ENCODE data around the gene SORCS3.

Gene SORCS3

DNA sequence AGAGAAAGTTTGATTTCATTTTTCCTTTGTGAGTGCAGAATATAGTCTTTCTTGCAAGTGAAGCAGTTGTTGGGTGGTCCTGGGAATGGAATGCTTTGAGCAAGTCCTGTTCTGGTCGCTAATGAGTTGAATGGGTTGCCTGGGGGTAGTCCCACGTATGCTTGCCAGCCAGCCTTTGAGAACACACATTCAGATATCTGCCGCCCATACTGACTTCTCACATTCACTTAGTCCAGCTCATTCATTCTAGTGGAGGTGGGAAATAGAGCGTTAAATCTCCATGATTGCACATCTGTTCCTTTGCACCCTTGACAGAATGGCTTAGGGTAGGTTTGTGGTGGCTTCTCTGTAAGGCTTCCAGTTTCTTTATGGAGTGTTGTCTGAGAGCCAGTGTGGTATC lies 256.6 kb downstream of the SORCS3 start:
- no peaks in the 10 kb centered on the region for H3K27me3 ChIP-seq (ENCODE audit: control insufficient read depth in 1 of 2, insufficient read depth in 2 of 2, low read length in 2 of 2)
- no peaks in the 10 kb centered on the region for H3K4me1 ChIP-seq (ENCODE audit: control insufficient read depth in 1 of 2, insufficient read depth in 2 of 2, low read length in 2 of 2)
- no peak overlapping the region for H3K27ac ChIP-seq (ENCODE audit: low read depth, low read length)
- H3K9me3 ChIP-seq (ENCODE audit: control insufficient read depth in 1 of 2, low read length in 2 of 2): no peaks in the 10 kb centered on the region
- H3K4me3 ChIP-seq (ENCODE audit: low read depth in 1 of 2, low read length in 2 of 2): no peak overlapping the region
- no peak overlapping the region for H3K9ac ChIP-seq (ENCODE audit: low read depth in 1 of 2, low read length in 2 of 2)
- H3K36me3 ChIP-seq (ENCODE audit: control insufficient read depth in 1 of 2, insufficient read depth in 2 of 2, low read length in 2 of 2): no peaks in the 10 kb centered on the region

DNA sequence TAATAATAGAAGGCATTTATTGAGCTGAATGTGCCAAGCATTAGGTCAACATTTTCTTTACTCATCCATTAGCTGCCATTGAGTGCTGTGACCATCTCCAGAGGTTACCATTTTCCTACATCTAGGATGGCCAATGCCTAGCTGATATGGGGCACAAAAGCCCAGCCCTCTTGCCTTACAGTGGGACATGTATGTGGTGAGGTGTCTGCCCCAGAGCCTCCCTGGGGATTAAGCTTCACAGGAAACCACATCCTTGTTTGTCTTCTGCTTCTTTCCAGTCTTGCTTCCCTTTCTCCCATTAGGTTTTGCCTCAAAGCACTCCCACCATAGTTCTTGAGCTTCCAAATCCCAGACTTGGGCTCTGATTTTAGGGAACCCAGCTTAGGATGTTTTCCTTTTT lies 258.7 kb downstream of the SORCS3 start:
- H3K9me3 ChIP-seq (ENCODE audit: control insufficient read depth in 1 of 2, low read length in 2 of 2): no peaks in the 10 kb centered on the region
- no peak overlapping the region for H3K4me3 ChIP-seq (ENCODE audit: low read depth in 1 of 2, low read length in 2 of 2)
- H3K9ac ChIP-seq (ENCODE audit: low read depth in 1 of 2, low read length in 2 of 2): no peak overlapping the region
- H3K4me1 ChIP-seq (ENCODE audit: control insufficient read depth in 1 of 2, insufficient read depth in 2 of 2, low read length in 2 of 2): no peaks in the 10 kb centered on the region
- no peaks in the 10 kb centered on the region for H3K27me3 ChIP-seq (ENCODE audit: control insufficient read depth in 1 of 2, insufficient read depth in 2 of 2, low read length in 2 of 2)
- no peaks in the 10 kb centered on the region for H3K36me3 ChIP-seq (ENCODE audit: control insufficient read depth in 1 of 2, insufficient read depth in 2 of 2, low read length in 2 of 2)
- H3K27ac ChIP-seq (ENCODE audit: low read depth, low read length): no peak overlapping the region

DNA sequence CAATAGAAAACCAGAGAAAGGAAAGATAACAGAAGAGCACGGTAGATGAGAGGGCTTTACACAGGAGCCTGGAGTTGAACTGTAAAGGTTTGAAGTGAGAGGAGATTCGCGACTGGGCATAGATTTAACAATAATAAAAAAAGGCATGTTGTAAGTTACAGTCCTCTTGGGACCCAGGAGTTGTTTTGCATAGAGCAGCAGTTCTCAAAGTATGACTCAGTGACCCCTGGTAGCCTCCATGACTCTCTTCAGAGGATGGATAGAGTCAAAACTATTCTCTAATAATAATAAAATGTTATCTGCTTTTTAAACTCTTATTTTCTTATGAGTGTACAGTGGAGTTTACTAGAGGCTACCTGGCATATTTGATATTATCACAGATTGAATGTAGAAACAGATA lies 262.3 kb downstream of the SORCS3 start:
- no peaks in the 10 kb centered on the region for H3K27me3 ChIP-seq (ENCODE audit: control insufficient read depth in 1 of 2, insufficient read depth in 2 of 2, low read length in 2 of 2)

DNA sequence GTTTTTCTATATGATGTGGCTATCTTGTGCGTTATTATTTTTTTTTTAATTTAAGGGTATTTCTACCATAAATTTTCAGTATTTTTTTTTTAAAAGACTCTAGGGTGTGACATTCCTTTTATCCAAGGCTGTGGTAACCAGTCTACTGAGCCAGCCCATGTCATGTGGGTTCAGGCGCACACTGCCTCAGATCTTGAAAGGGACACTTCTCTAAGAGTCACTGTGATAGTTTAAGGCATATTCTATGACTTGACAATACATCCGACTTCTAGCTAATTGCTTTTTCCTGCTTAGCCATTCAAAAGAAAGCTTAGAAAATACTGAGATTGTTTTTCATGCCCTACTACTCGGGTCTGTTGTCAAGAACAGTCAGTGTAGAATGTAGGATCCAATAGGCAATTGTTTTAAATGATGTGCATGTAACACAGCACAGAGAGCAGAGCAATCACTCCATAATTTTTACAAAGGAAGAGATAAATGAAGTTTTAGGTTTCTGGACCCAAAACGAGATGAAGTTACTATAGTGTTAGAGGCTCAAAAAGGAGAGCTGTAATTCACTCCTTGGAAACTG lies 263.7 kb downstream of the SORCS3 start:
- no peaks in the 10 kb centered on the region for H3K4me1 ChIP-seq (ENCODE audit: control insufficient read depth in 1 of 2, insufficient read depth in 2 of 2, low read length in 2 of 2)
- H3K36me3 ChIP-seq (ENCODE audit: control insufficient read depth in 1 of 2, insufficient read depth in 2 of 2, low read length in 2 of 2): no peaks in the 10 kb centered on the region
- H3K27me3 ChIP-seq (ENCODE audit: control insufficient read depth in 1 of 2, insufficient read depth in 2 of 2, low read length in 2 of 2): no peaks in the 10 kb centered on the region
- H3K4me3 ChIP-seq (ENCODE audit: low read depth in 1 of 2, low read length in 2 of 2): no peak overlapping the region
- H3K9ac ChIP-seq (ENCODE audit: low read depth in 1 of 2, low read length in 2 of 2): no peak overlapping the region
- H3K27ac ChIP-seq (ENCODE audit: low read depth, low read length): no peak overlapping the region
- H3K9me3 ChIP-seq (ENCODE audit: control insufficient read depth in 1 of 2, low read length in 2 of 2): no peaks in the 10 kb centered on the region

More for the DNA sequence above, 262.3 kb downstream of the SORCS3 start:
- Histone ChIP-seq H3K9ac (ENCODE audit: low read depth in 1 of 2, low read length in 2 of 2) (no peak overlapping the region), H3K36me3 (ENCODE audit: control insufficient read depth in 1 of 2, insufficient read depth in 2 of 2, low read length in 2 of 2) (no peaks in the 10 kb centered on the region), H3K4me1 (ENCODE audit: control insufficient read depth in 1 of 2, insufficient read depth in 2 of 2, low read length in 2 of 2) (no peaks in the 10 kb centered on the region), H3K4me3 (ENCODE audit: low read depth in 1 of 2, low read length in 2 of 2) (no peak overlapping the region), H3K9me3 (ENCODE audit: control insufficient read depth in 1 of 2, low read length in 2 of 2) (no peaks in the 10 kb centered on the region), H3K27ac (ENCODE audit: low read depth, low read length) (no peak overlapping the region)

DNA sequence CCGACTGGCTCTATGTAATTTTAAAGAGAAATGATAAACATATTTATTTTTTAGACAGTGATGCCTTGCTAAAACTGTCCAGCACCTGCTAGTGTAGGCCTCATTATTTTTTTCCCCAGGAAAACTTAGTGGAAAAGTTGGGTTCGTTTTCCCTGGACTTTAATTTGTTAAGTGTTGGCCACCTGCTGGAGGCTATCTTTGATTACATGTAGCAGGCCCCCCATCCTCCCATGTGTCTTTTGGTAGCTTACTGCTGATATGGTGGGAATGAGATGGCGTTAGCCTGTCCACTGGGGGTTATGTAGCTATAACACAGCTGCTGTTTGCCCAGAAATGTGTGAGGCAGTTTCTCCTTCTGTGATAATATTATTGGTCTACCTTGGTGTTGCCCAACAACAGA lies 265.0 kb downstream of the SORCS3 start:
- no peaks in the 10 kb centered on the region for H3K9me3 ChIP-seq (ENCODE audit: control insufficient read depth in 1 of 2, low read length in 2 of 2)
- H3K4me3 ChIP-seq (ENCODE audit: low read depth in 1 of 2, low read length in 2 of 2): no peak overlapping the region
- H3K9ac ChIP-seq (ENCODE audit: low read depth in 1 of 2, low read length in 2 of 2): no peak overlapping the region
- H3K27ac ChIP-seq (ENCODE audit: low read depth, low read length): no peak overlapping the region
- no peaks in the 10 kb centered on the region for H3K4me1 ChIP-seq (ENCODE audit: control insufficient read depth in 1 of 2, insufficient read depth in 2 of 2, low read length in 2 of 2)
- no peaks in the 10 kb centered on the region for H3K36me3 ChIP-seq (ENCODE audit: control insufficient read depth in 1 of 2, insufficient read depth in 2 of 2, low read length in 2 of 2)
- no peaks in the 10 kb centered on the region for H3K27me3 ChIP-seq (ENCODE audit: control insufficient read depth in 1 of 2, insufficient read depth in 2 of 2, low read length in 2 of 2)

DNA sequence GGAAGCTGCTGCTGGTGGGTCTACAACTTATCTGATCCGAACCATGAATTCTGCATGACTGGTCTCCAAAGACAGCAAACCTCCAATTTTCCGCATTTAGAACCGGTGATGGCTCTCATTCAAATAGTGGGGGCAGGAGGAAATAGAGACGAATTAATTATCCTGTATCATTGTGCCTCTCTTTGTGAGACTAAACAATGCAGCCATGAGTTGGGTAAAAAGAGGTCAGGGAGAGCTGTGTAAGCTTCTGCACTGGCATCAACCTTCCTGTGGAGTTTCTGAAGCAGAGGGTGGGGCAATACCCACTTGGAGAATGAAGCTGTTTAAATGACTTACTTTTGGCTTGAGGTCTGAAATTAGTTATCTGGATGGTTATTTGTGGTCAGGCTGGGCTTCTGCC lies 266.4 kb downstream of the SORCS3 start:
- Histone ChIP-seq H3K27me3 (ENCODE audit: control insufficient read depth in 1 of 2, insufficient read depth in 2 of 2, low read length in 2 of 2) (no peaks in the 10 kb centered on the region), H3K27ac (ENCODE audit: low read depth, low read length) (no peak overlapping the region), H3K36me3 (ENCODE audit: control insufficient read depth in 1 of 2, insufficient read depth in 2 of 2, low read length in 2 of 2) (no peaks in the 10 kb centered on the region)

DNA sequence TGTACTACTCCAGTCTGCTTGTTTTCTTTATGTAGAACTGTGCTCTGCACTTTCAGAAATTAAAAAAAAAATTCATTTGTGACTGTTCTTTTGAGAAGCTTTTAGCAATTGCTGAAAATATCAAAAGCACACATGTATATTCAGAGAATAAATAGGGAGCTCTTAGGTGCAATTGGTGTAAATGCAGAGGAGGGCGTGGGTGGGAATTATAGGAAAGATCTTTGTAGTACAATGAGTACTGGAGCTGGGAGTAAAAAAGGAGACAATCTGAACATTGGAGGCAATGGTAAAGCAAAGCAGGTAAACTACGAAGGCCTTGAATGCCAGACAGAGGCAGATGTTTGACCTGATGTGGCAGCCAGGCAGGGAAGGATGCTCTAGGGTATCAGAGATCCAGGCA lies 267.5 kb downstream of the SORCS3 start:
- Histone ChIP-seq H3K27ac (ENCODE audit: low read depth, low read length) (no peak overlapping the region), H3K4me3 (ENCODE audit: low read depth in 1 of 2, low read length in 2 of 2) (no peak overlapping the region), H3K9ac (ENCODE audit: low read depth in 1 of 2, low read length in 2 of 2) (no peak overlapping the region), H3K27me3 (ENCODE audit: control insufficient read depth in 1 of 2, insufficient read depth in 2 of 2, low read length in 2 of 2) (no peaks in the 10 kb centered on the region), H3K9me3 (ENCODE audit: control insufficient read depth in 1 of 2, low read length in 2 of 2) (no peaks in the 10 kb centered on the region), H3K36me3 (ENCODE audit: control insufficient read depth in 1 of 2, insufficient read depth in 2 of 2, low read length in 2 of 2) (no peaks in the 10 kb centered on the region), H3K4me1 (ENCODE audit: control insufficient read depth in 1 of 2, insufficient read depth in 2 of 2, low read length in 2 of 2) (no peaks in the 10 kb centered on the region)

More for the DNA sequence above, 266.4 kb downstream of the SORCS3 start:
- H3K9ac ChIP-seq (ENCODE audit: low read depth in 1 of 2, low read length in 2 of 2): no peak overlapping the region
- no peaks in the 10 kb centered on the region for H3K9me3 ChIP-seq (ENCODE audit: control insufficient read depth in 1 of 2, low read length in 2 of 2)
- H3K4me1 ChIP-seq (ENCODE audit: control insufficient read depth in 1 of 2, insufficient read depth in 2 of 2, low read length in 2 of 2): no peaks in the 10 kb centered on the region
- no peak overlapping the region for H3K4me3 ChIP-seq (ENCODE audit: low read depth in 1 of 2, low read length in 2 of 2)

DNA sequence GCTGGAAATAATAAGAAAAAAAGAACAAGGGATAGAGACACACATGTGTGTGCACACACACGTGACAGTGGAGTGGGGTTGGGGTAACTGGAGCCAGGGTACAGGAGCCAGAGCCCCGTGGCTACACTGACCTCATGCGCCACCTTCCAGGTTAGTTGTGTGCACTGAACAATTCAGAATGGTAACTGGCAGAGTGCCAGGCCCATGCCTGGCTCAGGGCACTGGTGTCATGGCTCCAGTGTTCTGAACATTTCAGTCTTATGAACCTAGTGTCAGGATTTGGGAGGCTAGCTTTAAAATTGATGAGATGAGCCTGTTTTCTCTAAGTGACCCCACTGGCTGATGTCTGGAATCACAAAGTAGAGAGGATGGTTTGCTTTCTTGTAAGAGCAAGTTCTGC lies 269.6 kb downstream of the SORCS3 start:
- Histone ChIP-seq H3K36me3 (ENCODE audit: control insufficient read depth in 1 of 2, insufficient read depth in 2 of 2, low read length in 2 of 2) (no peaks in the 10 kb centered on the region), H3K27me3 (ENCODE audit: control insufficient read depth in 1 of 2, insufficient read depth in 2 of 2, low read length in 2 of 2) (no peaks in the 10 kb centered on the region), H3K9ac (ENCODE audit: low read depth in 1 of 2, low read length in 2 of 2) (no peak overlapping the region)

DNA sequence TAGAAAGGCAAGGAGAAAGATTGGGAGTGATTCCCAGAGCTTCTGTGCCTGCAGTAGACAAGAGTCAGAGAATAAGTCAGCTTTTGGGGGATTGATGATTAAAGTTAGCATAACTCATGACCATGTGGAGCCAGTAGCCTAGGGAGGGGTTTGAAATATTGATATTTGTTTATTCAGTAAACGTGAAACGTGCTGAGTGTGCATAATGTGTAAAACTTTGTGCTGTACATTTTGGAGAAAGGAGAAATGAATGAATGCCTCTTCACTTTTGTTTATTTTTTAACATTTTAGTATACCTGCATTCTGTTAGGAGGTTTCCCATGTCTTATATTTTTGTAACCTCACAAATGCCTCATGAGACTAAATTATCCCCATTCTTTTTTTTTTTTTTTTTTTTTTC lies 272.3 kb downstream of the SORCS3 start:
- Histone ChIP-seq H3K36me3 (ENCODE audit: control insufficient read depth in 1 of 2, insufficient read depth in 2 of 2, low read length in 2 of 2) (no peaks in the 10 kb centered on the region), H3K4me3 (ENCODE audit: low read depth in 1 of 2, low read length in 2 of 2) (no peak overlapping the region), H3K4me1 (ENCODE audit: control insufficient read depth in 1 of 2, insufficient read depth in 2 of 2, low read length in 2 of 2) (no peaks in the 10 kb centered on the region), H3K9ac (ENCODE audit: low read depth in 1 of 2, low read length in 2 of 2) (no peak overlapping the region), H3K27me3 (ENCODE audit: control insufficient read depth in 1 of 2, insufficient read depth in 2 of 2, low read length in 2 of 2) (no peaks in the 10 kb centered on the region), H3K9me3 (ENCODE audit: control insufficient read depth in 1 of 2, low read length in 2 of 2) (no peaks in the 10 kb centered on the region), H3K27ac (ENCODE audit: low read depth, low read length) (no peak overlapping the region)

More for the DNA sequence above, 269.6 kb downstream of the SORCS3 start:
- Histone ChIP-seq H3K27ac (ENCODE audit: low read depth, low read length) (no peak overlapping the region), H3K4me3 (ENCODE audit: low read depth in 1 of 2, low read length in 2 of 2) (no peak overlapping the region), H3K4me1 (ENCODE audit: control insufficient read depth in 1 of 2, insufficient read depth in 2 of 2, low read length in 2 of 2) (no peaks in the 10 kb centered on the region), H3K9me3 (ENCODE audit: control insufficient read depth in 1 of 2, low read length in 2 of 2) (no peaks in the 10 kb centered on the region)

DNA sequence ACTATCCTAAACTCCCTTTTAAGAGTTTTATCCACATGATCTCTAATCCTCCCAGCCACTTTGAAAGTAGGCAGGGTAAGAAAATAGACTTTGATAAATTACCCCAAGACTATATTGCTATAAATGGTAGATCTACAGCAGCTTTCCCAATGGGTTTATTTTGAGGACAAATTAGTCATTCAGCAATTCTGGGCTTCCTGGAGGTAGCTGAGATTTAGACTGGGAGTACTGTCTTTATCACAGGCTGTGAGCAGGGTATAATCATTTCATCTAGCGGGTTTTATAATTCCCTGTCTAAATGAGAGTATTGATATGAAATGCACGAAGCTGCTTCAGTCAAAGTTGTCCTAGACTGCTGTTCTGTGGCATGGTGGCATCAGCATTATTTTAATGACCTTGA lies 279.4 kb downstream of the SORCS3 start:
- H3K36me3 ChIP-seq (ENCODE audit: control insufficient read depth in 1 of 2, insufficient read depth in 2 of 2, low read length in 2 of 2): no peaks in the 10 kb centered on the region
- H3K27ac ChIP-seq (ENCODE audit: low read depth, low read length): no peak overlapping the region
- no peaks in the 10 kb centered on the region for H3K4me1 ChIP-seq (ENCODE audit: control insufficient read depth in 1 of 2, insufficient read depth in 2 of 2, low read length in 2 of 2)
- H3K27me3 ChIP-seq (ENCODE audit: control insufficient read depth in 1 of 2, insufficient read depth in 2 of 2, low read length in 2 of 2): no peaks in the 10 kb centered on the region
- H3K4me3 ChIP-seq (ENCODE audit: low read depth in 1 of 2, low read length in 2 of 2): no peak overlapping the region
- H3K9me3 ChIP-seq (ENCODE audit: control insufficient read depth in 1 of 2, low read length in 2 of 2): no peaks in the 10 kb centered on the region
- H3K9ac ChIP-seq (ENCODE audit: low read depth in 1 of 2, low read length in 2 of 2): no peak overlapping the region

DNA sequence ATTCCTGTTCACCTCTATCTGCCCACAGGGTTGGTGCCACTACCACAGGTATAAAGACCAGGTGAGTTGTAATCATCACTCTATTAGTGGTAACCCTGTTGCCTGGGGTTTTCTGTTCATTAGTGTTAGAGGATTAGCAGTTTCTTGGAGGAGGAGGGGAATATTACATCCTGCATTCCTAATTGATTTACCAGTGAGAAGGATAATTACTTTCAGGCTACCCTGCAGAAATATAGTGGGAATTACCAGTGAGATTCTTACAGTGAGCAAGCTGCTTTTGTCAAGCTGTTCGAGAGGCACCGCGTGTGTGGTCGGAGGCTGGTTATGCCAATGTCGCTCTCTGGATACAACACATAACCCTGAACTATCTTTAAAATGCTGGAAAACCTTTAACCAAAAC lies 280.7 kb downstream of the SORCS3 start:
- H3K4me3 ChIP-seq (ENCODE audit: low read depth in 1 of 2, low read length in 2 of 2): no peak overlapping the region
- no peaks in the 10 kb centered on the region for H3K36me3 ChIP-seq (ENCODE audit: control insufficient read depth in 1 of 2, insufficient read depth in 2 of 2, low read length in 2 of 2)
- H3K27ac ChIP-seq (ENCODE audit: low read depth, low read length): no peak overlapping the region
- H3K9ac ChIP-seq (ENCODE audit: low read depth in 1 of 2, low read length in 2 of 2): no peak overlapping the region
- H3K9me3 ChIP-seq (ENCODE audit: control insufficient read depth in 1 of 2, low read length in 2 of 2): no peaks in the 10 kb centered on the region
- no peaks in the 10 kb centered on the region for H3K27me3 ChIP-seq (ENCODE audit: control insufficient read depth in 1 of 2, insufficient read depth in 2 of 2, low read length in 2 of 2)
- no peaks in the 10 kb centered on the region for H3K4me1 ChIP-seq (ENCODE audit: control insufficient read depth in 1 of 2, insufficient read depth in 2 of 2, low read length in 2 of 2)

Measured in duodenal mucosa (tissue), 2 donors.